LNCaP clone FGC (cell line): ENCODE data around the gene SGTA.

Experiments used
- DNase-seq: peaks from one replicate; pipeline ENCODE4 v3.0.0-alpha.2; 2011; ENCODE audit warnings: low read depth
- H3K4me3 ChIP-seq: 2 replicates; pipeline ENCODE4 v1.5.1; 2011; ENCODE audit warnings: mild to moderate bottlenecking, low read depth, low read length, control low read depth
- CTCF ChIP-seq: IDR thresholded peaks from 2 replicates; pipeline ENCODE4 v1.5.1; 2012; ENCODE audit warnings: mild to moderate bottlenecking; ENCODE audit not compliant: control insufficient read depth, insufficient read depth; ENCODE audit errors: extremely low read depth

Gene SGTA

GRCh38 chr19:2731181-2731995, 51.7 kb downstream of the SGTA start:
- TF ChIP-seq CTCF = no peak
- DNase-seq = no peak
- H3K4me3 ChIP-seq = no peak overlapping the region

GRCh38 chr19:2729943-2730818, 52.9 kb downstream of the SGTA start:
- DNase-seq = no peak
- TF ChIP-seq CTCF = no peak

GRCh38 chr19:2728783-2729387, 54.2 kb downstream of the SGTA start:
- H3K4me3 ChIP-seq = no peak overlapping the region
- DNase-seq = no peak
- TF ChIP-seq CTCF = no peak

More at GRCh38 chr19:2729943-2730818, 52.9 kb downstream of the SGTA start:
- H3K4me3 ChIP-seq = no peak overlapping the region

GRCh38 chr19:2727640-2727944, 55.5 kb downstream of the SGTA start:
- TF ChIP-seq CTCF = no peak
- DNase-seq = no peak
- H3K4me3 ChIP-seq = no peak overlapping the region

GRCh38 chr19:2726904-2727639, 56.0 kb downstream of the SGTA start:
- TF ChIP-seq CTCF = no peak
- no peak for DNase-seq
- no peak overlapping the region for H3K4me3 ChIP-seq

GRCh38 chr19:2726160-2726855, 56.8 kb downstream of the SGTA start:
- no peak overlapping the region for H3K4me3 ChIP-seq
- TF ChIP-seq CTCF = no peak
- no peak for DNase-seq
